Hematopoietic multipotent progenitor cell treated with erythropoietin and hydrocortisone succinate and interleukin-3 and kit ligand, for 4 days (in vitro differentiated cells): Measurements from ENCODE around the gene TRIM8.
"Not testable (repeated sequence)": the region's sequence is repeated elsewhere in the genome, so short reads cannot be mapped to it uniquely, and the experiment has no call there.

Experiments
- DNase-seq: peaks from one replicate; pipeline ENCODE4 v3.0.0-alpha.2; 2015

Gene TRIM8

GRCh38 chr10:102651455-102652169 lies 7.3 kb downstream of the TRIM8 start:
- no peak for DNase-seq

DNA sequence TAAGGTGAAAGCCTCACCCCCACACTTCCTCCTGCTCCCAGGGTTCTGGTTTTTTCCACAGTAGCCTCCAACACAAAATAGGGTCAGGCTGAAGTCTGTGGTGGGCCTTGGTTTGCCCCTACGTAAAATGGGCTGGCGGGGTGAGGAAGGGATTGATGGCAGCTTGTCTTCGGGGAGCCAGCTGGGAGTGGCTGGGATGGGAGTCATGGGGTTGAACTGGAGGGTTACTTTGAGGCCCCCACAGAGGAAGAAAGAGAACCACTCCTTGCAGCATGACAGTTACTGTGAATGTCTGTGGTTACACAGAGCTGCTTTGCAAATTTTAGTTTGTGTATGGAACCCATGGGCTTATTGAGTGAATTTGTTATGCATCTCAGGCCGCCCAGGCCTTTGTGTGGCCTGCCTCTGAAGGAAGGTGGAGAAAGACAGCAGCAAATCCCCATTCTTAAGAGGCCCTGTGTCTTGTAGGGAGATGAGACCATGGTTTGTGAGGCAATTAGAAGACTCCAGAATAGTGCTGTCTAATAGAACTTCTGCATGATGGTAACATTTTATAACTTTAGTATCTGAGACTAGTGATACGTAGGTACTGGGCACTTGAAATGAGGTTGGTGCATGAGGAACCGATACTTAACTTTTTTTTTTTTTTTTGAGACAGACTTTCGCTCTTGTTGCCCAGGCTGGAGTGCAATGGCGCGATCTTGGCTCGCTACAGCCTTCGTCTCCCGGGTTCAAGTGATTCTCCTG lies 8.1 kb downstream of the TRIM8 start:
- no peak for DNase-seq

DNA sequence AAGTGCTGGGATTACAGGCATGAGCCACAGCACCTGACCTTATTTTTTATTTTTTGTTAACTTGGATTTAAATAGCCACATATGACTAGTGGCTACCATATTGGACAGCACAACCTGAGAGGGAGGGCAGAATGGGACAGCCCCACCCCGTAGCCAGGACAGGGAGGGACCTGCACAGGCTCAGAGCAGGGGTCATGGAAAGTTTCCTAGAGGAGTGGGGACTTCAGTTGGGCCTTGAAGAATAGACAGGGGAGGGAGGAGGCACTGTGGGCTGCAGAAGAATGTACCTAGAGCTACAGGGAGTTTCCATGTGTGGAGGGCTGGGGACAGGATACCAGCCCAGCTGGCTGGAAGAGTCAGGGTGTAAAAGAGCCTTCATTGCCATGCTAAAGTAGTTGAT lies 8.8 kb downstream of the TRIM8 start:
- DNase-seq = no peak

DNA sequence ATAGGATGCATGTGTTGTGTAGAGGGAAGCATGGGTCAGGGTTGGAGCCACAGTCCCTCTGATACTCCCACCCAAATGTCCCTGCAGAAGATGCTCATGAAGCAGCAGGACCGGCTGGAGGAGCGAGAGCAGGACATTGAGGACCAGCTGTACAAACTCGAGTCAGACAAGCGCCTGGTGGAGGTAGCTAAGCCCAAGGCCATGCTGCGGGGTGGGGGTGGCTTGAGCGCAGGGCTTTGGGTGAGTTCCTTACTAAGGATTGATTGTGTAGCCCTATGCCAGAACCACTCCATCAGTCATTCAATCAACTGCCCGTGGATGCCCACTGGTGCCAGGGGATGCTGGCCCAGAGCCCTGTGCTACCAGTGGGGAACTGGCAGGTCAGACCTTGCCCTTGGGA lies 10.3 kb downstream of the TRIM8 start:
- DNase-seq = no peak

DNA sequence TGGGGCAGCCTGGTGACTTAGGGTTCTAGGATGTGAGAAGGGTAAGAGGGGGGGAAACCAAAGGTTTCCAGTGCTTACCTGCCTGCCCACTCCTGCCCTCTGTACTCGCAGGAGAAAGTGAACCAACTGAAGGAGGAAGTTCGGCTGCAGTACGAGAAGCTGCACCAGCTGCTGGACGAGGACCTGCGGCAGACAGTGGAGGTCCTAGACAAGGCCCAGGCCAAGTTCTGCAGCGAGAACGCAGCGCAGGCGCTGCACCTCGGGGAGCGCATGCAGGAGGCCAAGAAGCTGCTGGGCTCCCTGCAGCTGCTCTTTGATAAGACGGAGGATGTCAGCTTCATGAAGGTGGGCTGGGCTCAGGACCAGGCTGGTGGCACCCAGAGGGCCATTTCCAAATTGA lies 10.7 kb downstream of the TRIM8 start:
- no peak for DNase-seq

- DNase-seq = no peak
Measured at GRCh38 chr10:102656026-102656425, 11.7 kb downstream of the TRIM8 start.

- DNase-seq = no peak
Measured at GRCh38 chr10:102656791-102657371, 12.6 kb downstream of the TRIM8 start.

DNA sequence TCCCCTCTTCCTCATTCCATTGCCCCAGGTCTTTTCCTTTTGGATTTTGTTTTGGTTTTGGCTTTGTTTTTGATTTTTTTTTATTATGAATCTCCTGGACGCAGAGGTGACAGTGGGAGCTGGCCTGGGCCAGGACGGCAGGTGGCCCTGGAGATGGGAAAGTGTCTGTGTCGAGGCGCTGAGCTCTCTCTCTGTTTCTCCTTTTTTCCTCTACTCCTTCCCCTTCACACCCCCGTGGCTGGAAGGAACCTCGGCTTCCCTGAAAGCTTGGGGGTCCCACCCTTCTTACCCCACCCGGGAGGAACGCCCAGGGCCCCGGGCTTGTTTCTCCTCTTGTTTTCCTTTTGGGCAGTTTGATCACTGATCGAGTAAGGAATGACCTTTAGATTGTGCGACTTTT lies 13.2 kb downstream of the TRIM8 start:
- no peak for DNase-seq

DNA sequence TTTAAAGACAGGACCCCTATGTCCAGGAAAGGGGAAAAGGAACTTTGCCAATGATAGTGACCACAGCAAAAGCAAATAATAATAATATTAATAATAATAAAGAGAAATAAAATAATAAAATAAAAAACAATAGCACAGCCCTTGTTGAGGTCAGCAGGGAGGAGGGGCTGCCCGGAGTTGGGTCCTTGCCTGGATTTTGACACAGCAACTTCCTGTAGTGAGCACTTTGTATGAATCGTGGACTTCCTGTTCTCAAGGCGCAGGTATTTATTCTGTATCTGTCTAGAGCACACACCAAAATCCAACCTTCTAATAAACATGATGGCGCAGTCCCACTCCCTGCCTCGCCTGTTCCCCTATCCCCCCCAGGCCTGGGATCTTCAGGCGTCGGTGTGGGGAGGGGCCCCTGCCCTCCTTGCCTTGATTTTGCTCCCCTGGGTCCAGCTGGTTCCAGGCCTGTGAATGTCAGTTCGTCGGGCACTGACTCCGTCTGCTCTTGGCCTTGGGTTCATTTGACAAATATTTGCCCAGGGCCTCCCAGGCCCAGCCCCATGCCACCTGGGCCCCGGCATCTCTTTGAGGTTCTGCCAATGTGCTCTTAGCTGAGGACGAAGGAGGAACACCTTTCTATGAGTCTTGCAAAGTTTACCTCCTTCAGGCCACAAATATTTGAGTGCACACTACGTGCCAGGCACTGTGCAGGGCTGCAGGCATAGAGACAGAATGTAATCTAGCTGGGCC lies 13.9 kb downstream of the TRIM8 start:
- no peak for DNase-seq

GRCh38 chr10:102658802-102659201 lies 14.5 kb downstream of the TRIM8 start:
- no peak for DNase-seq

DNA sequence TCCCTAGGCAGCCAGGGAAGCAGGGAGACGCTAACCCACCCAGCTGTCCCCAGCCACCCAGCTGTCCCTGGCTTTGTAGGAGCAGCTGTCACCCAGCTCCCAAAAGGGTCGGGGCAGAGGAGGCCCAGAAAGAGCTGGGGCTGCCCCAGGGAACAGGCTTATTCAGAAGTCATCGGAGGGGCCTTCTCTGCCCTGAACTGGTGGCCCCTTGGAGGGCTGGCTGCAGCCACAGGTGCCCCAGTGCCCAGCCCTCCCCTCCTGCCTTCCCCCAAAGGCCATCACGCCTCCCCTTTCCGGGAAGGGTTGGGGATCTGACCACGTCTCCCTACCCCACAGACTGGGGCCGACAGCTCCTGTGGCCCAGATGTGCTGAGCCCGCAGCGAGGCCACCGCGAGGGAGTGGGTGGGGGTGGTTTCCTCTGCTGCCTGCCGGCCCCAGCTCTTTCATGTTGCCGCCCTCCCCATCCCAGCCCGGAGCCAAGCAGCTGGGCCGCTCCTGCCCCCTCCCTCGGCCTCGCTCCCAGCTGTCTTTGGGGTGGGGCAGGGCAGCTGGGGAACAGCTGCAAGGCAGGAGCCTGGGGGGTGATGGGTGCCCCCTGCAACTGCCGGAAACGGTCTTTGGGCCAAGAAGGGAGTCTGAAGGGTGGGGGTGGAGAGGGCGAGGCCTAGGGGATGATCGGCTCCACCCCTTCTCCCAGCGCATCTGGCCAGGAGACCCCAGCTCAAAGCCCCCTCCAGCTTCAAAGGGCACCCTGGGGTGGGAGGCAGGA lies 16.8 kb downstream of the TRIM8 start:
- peak; percentile 86 for DNase-seq

DNA sequence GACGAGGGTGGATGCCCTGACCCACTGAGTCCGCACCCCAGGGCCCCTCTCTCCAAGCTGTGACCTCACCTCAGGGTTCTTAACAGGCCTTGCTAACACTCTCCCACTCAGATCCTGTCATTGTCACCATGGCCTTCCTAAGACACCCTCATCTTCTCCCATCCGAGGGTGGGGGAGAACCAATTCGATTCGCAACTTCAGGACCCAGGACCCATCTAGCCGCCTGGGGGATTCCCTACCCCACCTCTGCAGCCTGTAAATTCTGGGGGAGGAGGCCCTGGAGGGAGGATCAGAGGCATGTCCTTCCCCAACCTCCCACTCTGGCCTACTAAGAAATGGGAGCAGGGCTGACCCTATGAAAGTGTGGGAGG lies 17.4 kb downstream of the TRIM8 start:
- DNase-seq = no peak

- DNase-seq = no peak
Measured at GRCh38 chr10:102665904-102666509, 21.7 kb downstream of the TRIM8 start.

GRCh38 chr10:102667411-102667810 lies 23.1 kb downstream of the TRIM8 start:
- DNase-seq = not testable (repeated sequence)

- DNase-seq = no peak
Measured at GRCh38 chr10:102668326-102669107, 24.2 kb downstream of the TRIM8 start.

DNA sequence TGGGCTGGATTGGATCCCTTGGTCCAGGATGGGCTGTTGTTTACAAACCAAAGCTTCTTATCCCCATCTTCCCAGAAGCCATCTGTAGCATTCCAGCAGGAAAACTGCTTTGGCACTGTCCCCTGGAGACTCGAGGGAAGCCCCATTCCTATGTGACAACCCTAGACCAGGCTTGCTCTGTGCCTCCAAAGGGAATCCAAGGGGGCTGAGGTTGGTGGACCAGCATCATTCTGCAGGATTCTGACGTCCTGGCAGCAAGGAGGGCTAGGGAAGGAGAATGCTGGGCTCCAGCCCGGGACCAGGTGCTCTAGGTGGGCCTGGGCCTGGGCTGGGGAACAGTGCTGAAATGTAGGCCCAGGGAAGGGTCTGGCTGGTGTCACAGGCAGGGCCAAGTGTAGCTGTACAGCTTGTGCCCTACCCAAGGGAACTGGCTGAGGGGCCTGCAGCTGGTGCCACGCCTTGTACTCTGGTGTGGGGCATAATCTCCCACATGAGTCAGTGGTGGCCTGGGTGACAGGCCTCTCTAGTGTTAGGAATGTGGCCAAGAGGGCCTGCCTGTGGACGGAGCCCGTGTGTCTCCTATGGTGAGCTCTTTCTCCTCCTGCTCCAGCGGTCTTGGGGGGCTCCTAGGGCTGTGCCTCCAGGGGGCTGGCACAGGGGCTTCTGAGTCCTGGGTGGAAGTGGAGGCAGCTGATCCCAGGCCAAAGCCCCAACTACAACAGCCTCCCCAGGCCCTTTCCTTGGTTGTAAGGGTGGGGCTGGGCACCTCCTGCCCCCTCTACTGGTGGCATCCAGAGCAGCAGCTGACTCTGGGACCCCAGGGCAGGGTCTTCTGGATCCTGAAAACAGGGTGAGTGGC lies 25.2 kb downstream of the TRIM8 start:
- DNase-seq = peak; percentile 65

- DNase-seq = no peak
Measured at GRCh38 chr10:102670065-102670670, 25.9 kb downstream of the TRIM8 start.

DNA sequence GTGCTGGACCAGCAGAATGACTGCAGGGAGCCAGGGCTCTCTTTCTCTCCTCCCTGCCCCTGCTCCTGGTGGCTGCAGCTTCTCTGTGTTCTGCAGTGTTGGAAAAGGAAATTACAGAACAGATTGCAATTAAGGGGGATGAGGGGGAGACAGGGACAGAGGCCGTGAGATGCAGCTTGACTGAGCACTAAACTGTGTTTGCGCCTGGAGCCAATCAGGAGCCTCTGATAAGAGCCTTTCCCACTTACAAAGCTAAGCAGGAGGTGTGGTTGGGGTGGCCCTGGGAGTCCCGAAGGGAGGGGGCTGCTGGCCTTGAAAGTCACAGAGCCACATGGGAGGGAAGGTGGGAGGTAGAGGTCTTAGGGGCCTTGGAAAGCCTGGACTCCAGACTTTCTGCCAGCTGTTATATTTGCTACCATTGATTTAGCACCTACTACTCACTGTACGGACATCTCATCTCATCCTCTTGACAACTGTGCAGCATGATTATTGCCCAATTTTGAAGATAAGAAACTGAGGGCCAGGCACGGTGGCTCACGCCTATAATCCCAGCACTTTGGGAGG lies 26.7 kb downstream of the TRIM8 start:
- DNase-seq = peak; percentile 59

DNA sequence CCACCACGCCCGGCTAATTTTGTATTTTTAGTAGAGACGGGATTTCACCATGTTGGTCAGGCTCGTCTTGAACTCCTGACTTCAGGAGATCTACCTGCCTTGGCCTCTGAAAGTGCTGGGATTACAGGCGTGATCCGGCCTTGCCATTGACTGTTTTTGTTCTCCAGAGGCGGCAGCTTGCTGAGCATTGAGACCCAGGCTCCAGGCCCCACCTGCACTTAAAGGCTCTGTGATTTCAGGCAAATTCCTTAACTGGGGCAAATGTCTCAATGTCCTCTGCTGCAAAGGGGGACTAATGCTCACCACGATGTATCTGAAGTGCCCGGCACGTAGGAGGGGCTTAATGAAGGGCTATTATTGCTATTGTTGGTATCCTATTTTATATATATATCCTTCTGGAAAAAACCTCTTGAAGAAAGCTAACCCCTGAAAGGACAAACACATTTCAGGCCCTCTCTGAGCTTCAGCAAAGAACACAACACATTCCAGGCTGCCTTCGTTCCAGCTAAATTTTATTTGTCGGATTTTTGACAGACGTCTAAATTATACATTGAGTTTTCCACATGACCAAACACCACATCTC lies 29.0 kb downstream of the TRIM8 start:
- no peak for DNase-seq
